ENCODE data around the gene PLCH1. TPM values are rescaled to one million over a fixed set of nuclear protein-coding genes. Genes with fewer than 3 reads are reported as not detected.

Gene PLCH1
- total RNA-seq, 1 experiment from 2014 or later = 3.8 TPM

- H3K9me3 ChIP-seq (ENCODE audit: control insufficient read depth in 1 of 2, insufficient read depth in 1 of 2, low read depth in 1 of 2, low read length in 2 of 2) = no peaks in the 10 kb centered on the region
- ATAC-seq = no peak
- H3K27ac ChIP-seq (ENCODE audit: low read depth, low read length) = no peak overlapping the region
- H3K79me2 ChIP-seq (ENCODE audit: insufficient read depth, low read length) = no peaks in the 10 kb centered on the region
- no peak overlapping the region for H3K9ac ChIP-seq (ENCODE audit: low read length)
- no peak for TF ChIP-seq FOSL1 (IDR thresholded peaks at IDR 0.05; ENCODE audit: low read depth)
- TF ChIP-seq ELF1 (IDR thresholded peaks at IDR 0.05; ENCODE audit: borderline replicate concordance, low read depth) = no peak
- TF ChIP-seq RAD21 (IDR thresholded peaks at IDR 0.05; ENCODE audit: low read depth) = no peak
- TF ChIP-seq, protein P1, sequence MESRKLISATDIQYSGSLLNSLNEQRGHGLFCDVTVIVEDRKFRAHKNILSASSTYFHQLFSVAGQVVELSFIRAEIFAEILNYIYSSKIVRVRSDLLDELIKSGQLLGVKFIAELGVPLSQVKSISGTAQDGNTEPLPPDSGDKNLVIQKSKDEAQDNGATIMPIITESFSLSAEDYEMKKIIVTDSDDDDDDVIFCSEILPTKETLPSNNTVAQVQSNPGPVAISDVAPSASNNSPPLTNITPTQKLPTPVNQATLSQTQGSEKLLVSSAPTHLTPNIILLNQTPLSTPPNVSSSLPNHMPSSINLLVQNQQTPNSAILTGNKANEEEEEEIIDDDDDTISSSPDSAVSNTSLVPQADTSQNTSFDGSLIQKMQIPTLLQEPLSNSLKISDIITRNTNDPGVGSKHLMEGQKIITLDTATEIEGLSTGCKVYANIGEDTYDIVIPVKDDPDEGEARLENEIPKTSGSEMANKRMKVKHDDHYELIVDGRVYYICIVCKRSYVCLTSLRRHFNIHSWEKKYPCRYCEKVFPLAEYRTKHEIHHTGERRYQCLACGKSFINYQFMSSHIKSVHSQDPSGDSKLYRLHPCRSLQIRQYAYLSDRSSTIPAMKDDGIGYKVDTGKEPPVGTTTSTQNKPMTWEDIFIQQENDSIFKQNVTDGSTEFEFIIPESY (IDR thresholded peaks at IDR 0.05; ENCODE audit: extremely low read depth, insufficient replicate concordance, low read length) = no peak
- TF ChIP-seq YY1 (IDR thresholded peaks at IDR 0.05; ENCODE audit: extremely low read depth, insufficient replicate concordance, low read depth, low read length) = no peak
- TF ChIP-seq SRF (IDR thresholded peaks at IDR 0.05; ENCODE audit: low read depth) = no peak
- no peak for TF ChIP-seq POLR2A (IDR thresholded peaks at IDR 0.05; ENCODE audit: borderline replicate concordance, extremely low read depth, insufficient read depth, insufficient read length)
- TF ChIP-seq, protein P2, sequence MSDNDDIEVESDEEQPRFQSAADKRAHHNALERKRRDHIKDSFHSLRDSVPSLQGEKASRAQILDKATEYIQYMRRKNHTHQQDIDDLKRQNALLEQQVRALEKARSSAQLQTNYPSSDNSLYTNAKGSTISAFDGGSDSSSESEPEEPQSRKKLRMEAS (IDR thresholded peaks at IDR 0.05) = no peak
- no peak for TF ChIP-seq EZH2phosphoT487 (IDR thresholded peaks at IDR 0.05; ENCODE audit: borderline replicate concordance)
- TF ChIP-seq POLR2AphosphoS5 (IDR thresholded peaks at IDR 0.05; ENCODE audit: low read depth, low read length) = no peak
- TF ChIP-seq CBX3 (IDR thresholded peaks at IDR 0.05; ENCODE audit: low read depth) = no peak
- no peak for TF ChIP-seq ATF3 (IDR thresholded peaks at IDR 0.05)
- BruUV-seq (replicated peaks) = no TSS peak
- H3K4me1 ChIP-seq (ENCODE audit: control insufficient read depth in 1 of 2, insufficient read depth in 2 of 2, low read length in 2 of 2) = no peaks in the 10 kb centered on the region
- POLR2A ChIA-PET = no interaction called here
- no peak overlapping the region for H3K4me3 ChIP-seq (replicated peaks in 1 of 2; ENCODE audit: low read depth in 1 of 2, low read length in 2 of 2)
- no peak overlapping the region for H2AFZ ChIP-seq (ENCODE audit: low read depth, low read length, poor library complexity, severe bottlenecking)
- no peak for DNase-seq (ENCODE audit: low read depth, low spot score)
- H3K4me2 ChIP-seq (ENCODE audit: low read length) = no peak overlapping the region
- intact Hi-C loops (cut with micrococcal nuclease) = no loop called here
- H3K27me3 ChIP-seq (ENCODE audit: insufficient read depth, low read length) = no peaks in the 10 kb centered on the region
- CTCF ChIA-PET = no interaction called here
- no peaks in the 10 kb centered on the region for H4K20me1 ChIP-seq (ENCODE audit: insufficient read depth)
- RAD21 ChIA-PET (ENCODE audit: low non-redundant PET in 1 of 2, low total read pairs in 2 of 2, uncharacterized antibody in 2 of 2, unreplicated experiment in 2 of 2) = no interaction called here
- no peaks in the 10 kb centered on the region for H3K36me3 ChIP-seq (ENCODE audit: control insufficient read depth in 1 of 2, insufficient read depth in 2 of 2, low read length in 2 of 2)
- no peaks in the 10 kb centered on the region for H3K9me2 ChIP-seq (ENCODE audit: insufficient read depth)
Observed at GRCh38 chr3:155455765-155456164, 289.1 kb downstream of the PLCH1 start.
